Liver (tissue), 9 donors: ENCODE results near the gene YDJC. TPM values are rescaled to one million over a fixed set of nuclear protein-coding genes. Genes with fewer than 3 reads are reported as not detected.

ENCODE experiments used
- DNase-seq: peaks from one replicate; pipeline ENCODE4 v3.0.0-alpha.2; 2017; ENCODE audit warnings: low spot score
- H3K27ac ChIP-seq, 2 donors: one replicate each; pipeline ENCODE4 v1.7.0; 2013; ENCODE audit warnings: inconsistent platforms in 2 of 2, low read length in 2 of 2, control low read depth in 1 of 2, low read depth in 1 of 2, mild to moderate bottlenecking in 1 of 2
- H3K27me3 ChIP-seq, 4 donors: one replicate each; pipeline versions ENCODE4 v1.6.1 to v1.7.0; 2013; ENCODE audit warnings: low read length in 3 of 4, inconsistent platforms in 1 of 4, mild to moderate bottlenecking in 1 of 4, moderate library complexity in 1 of 4; ENCODE audit not compliant: control insufficient read depth in 4 of 4, insufficient read depth in 4 of 4
- H3K36me3 ChIP-seq, 4 donors: one replicate each; pipeline versions ENCODE4 v1.6.1 to v1.7.0; 2013; ENCODE audit warnings: low read length in 3 of 4, mild to moderate bottlenecking in 3 of 4, low read depth in 1 of 4, moderate library complexity in 1 of 4; ENCODE audit not compliant: control insufficient read depth in 4 of 4, insufficient read depth in 3 of 4
- H3K4me1 ChIP-seq, 4 donors: one replicate each; pipeline versions ENCODE4 v1.6.1 to v1.7.0; 2013; ENCODE audit warnings: low read length in 3 of 4, mild to moderate bottlenecking in 3 of 4, moderate library complexity in 1 of 4; ENCODE audit not compliant: control insufficient read depth in 4 of 4, insufficient read depth in 4 of 4
- H3K4me3 ChIP-seq, 3 donors: one replicate each; pipeline versions ENCODE4 v1.6.1 to v1.7.0; 2013; ENCODE audit warnings: low read length in 3 of 3, control low read depth in 1 of 3, low read depth in 1 of 3, mild to moderate bottlenecking in 1 of 3
- H3K9ac ChIP-seq, 2 donors: one replicate each; pipeline ENCODE4 v1.7.0; 2013; ENCODE audit warnings: low read length in 2 of 2, mild to moderate bottlenecking in 2 of 2, moderate library complexity in 2 of 2, control low read depth in 1 of 2, low read depth in 1 of 2
- H3K9me3 ChIP-seq, 4 donors: one replicate each; pipeline versions ENCODE4 v1.6.1 to v1.7.0; 2013; ENCODE audit warnings: low read length in 3 of 4; ENCODE audit not compliant: control insufficient read depth in 4 of 4
- EGR1 ChIP-seq, 2 donors: IDR thresholded peaks; 2 replicates each; pipeline ENCODE4 v1.6.1; 2016 to 2018; ENCODE audit warnings: antibody characterized with exemption in 2 of 2, low read depth in 2 of 2
- FOXA1 ChIP-seq: IDR thresholded peaks from 2 replicates; pipeline ENCODE4 v1.6.1; 2016; ENCODE audit warnings: antibody characterized with exemption
- FOXA2 ChIP-seq: IDR thresholded peaks from 2 replicates; pipeline ENCODE4 v1.6.1; 2016; ENCODE audit warnings: antibody characterized with exemption
- GABPA ChIP-seq, 2 donors: IDR thresholded peaks in 1 of 2; conservative IDR thresholded peaks in 1 of 2; 2 replicates each; pipeline ENCODE4 v1.6.1; 2016; ENCODE audit warnings: antibody characterized with exemption in 2 of 2, mild to moderate bottlenecking in 1 of 2, moderate library complexity in 1 of 2
- HNF4A ChIP-seq, 2 donors: conservative IDR thresholded peaks; 2 replicates each; pipeline ENCODE4 v1.6.1; 2016; ENCODE audit warnings: antibody characterized with exemption in 2 of 2, mild to moderate bottlenecking in 2 of 2
- HNF4G ChIP-seq: IDR thresholded peaks from 2 replicates; pipeline ENCODE4 v1.6.1; 2016; ENCODE audit warnings: antibody characterized with exemption
- JUND ChIP-seq, 2 donors: IDR thresholded peaks; 2 replicates each; pipeline ENCODE4 v1.6.1; 2016; ENCODE audit warnings: antibody characterized with exemption in 2 of 2
- NR2F2 ChIP-seq: IDR thresholded peaks from 2 replicates; pipeline ENCODE4 v1.6.1; 2016; ENCODE audit warnings: antibody characterized with exemption
- RAD21 ChIP-seq, 2 donors: IDR thresholded peaks; 2 replicates each; pipeline ENCODE4 v1.6.1; 2016; ENCODE audit warnings: antibody characterized with exemption in 2 of 2, mild to moderate bottlenecking in 2 of 2
- REST ChIP-seq: IDR thresholded peaks from 2 replicates; pipeline ENCODE4 v1.6.1; 2016; ENCODE audit warnings: antibody characterized with exemption, mild to moderate bottlenecking
- RXRA ChIP-seq, 2 donors: IDR thresholded peaks; 2 replicates each; pipeline ENCODE4 v1.6.1; 2017 to 2018; ENCODE audit warnings: antibody characterized with exemption in 2 of 2, mild to moderate bottlenecking in 1 of 2
- SP1 ChIP-seq: IDR thresholded peaks from 2 replicates; pipeline ENCODE4 v1.6.1; 2018; ENCODE audit warnings: antibody characterized with exemption, mild to moderate bottlenecking
- TAF1 ChIP-seq: conservative IDR thresholded peaks from 2 replicates; pipeline ENCODE4 v1.6.1; 2016; ENCODE audit warnings: antibody characterized with exemption, mild to moderate bottlenecking
- YY1 ChIP-seq: IDR thresholded peaks from 2 replicates; pipeline ENCODE4 v1.6.1; 2016; ENCODE audit warnings: antibody characterized with exemption, mild to moderate bottlenecking
- ZBTB33 ChIP-seq: IDR thresholded peaks from 2 replicates; pipeline ENCODE4 v1.6.1; 2016; ENCODE audit warnings: antibody characterized with exemption
- WGBS: extraction: QIAGEN DNeasy Blood & Tissue Kit; methylation state at CpG from one replicate; pipeline ENCODE4 v1.1.7; 2013; 5-methylcytosine and 5-hydroxymethylcytosine counted together
- polyA plus RNA-seq, 2 donors: library from polyadenylated mRNA; stranded (reverse) in 1 of 2; unstranded in 1 of 2; fragments of 200-250 nt in 1 of 2; fragments of >200 nt in 1 of 2; fragmentation: Nextera tagmentation in 1 of 2; extraction: Ambion mirVana in 1 of 2; gene quantifications; one replicate each; pipeline versions ENCODE4 v1.2.1 to v1.2.3, GENCODE V29; 2013 to 2015
- total RNA-seq, 2 donors: library from RNA; depleted of rRNA; stranded (reverse); fragments of >200 nt; gene quantifications; one replicate each; pipeline ENCODE4 v1.2.3, GENCODE V29; 2014
- TF ChIP-seq, protein P1 (sequence below): fragments of 150-350 bp; IDR thresholded peaks from 2 replicates; pipeline ENCODE4 v1.5.1; 2017; ENCODE audit warnings: improper control_type of control experiment, low read depth, low read length; ENCODE audit not compliant: missing input control
- TF ChIP-seq, protein P2 (sequence below): IDR thresholded peaks from 2 replicates; pipeline ENCODE4 v1.6.1; 2016; ENCODE audit warnings: antibody characterized with exemption
- TF ChIP-seq, protein P3 (sequence below): IDR thresholded peaks from 2 replicates; pipeline ENCODE4 v1.6.1; 2016; ENCODE audit warnings: antibody characterized with exemption
- donor health status: healthy.
- donor health status: healthy.
- donor health status: healthy.
- donor health status: healthy.
- donor health status: healthy.

The YDJC gene
- total and polyA plus RNA-seq, 4 donors: 8.0 to 18.7 (median 8.3) TPM

DNA sequence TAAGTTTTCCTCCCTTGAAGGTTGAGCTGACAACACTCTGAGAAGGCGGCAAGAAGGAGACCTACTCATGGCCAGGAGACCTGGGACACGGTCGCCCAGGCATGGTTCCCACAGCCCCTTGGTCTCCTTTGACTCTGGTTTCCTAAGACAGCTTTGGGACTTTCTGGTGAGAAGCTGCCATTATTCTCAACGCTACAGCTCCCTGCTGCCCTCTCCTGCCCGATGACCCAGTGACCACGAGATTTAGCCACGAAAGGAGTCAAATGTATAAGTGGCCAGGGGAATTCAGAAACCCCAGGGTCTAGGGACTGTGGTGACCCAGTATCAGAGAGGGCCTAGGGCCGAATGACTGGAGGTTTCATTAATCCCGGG, 11.6 kb upstream of the YDJC start:
- Histone ChIP-seq H3K36me3 (peaks cover 0 to 8% (median under 1%) of the 10 kb centered on the region in 4 donors), H3K9ac (peak overlapping the region in 1 of 2 donors; percentile 45), H3K27ac (peak overlapping the region; percentile 6 to 32), H3K9me3 (no peaks in the 10 kb centered on the region), H3K4me3 (peak overlapping the region; percentile 61 to 81 (median 67)), H3K27me3 (no peaks in the 10 kb centered on the region), H3K4me1 (peaks cover 8 to 22% (median 14%) of the 10 kb centered on the region in 4 donors)
- TF ChIP-seq, protein P1, sequence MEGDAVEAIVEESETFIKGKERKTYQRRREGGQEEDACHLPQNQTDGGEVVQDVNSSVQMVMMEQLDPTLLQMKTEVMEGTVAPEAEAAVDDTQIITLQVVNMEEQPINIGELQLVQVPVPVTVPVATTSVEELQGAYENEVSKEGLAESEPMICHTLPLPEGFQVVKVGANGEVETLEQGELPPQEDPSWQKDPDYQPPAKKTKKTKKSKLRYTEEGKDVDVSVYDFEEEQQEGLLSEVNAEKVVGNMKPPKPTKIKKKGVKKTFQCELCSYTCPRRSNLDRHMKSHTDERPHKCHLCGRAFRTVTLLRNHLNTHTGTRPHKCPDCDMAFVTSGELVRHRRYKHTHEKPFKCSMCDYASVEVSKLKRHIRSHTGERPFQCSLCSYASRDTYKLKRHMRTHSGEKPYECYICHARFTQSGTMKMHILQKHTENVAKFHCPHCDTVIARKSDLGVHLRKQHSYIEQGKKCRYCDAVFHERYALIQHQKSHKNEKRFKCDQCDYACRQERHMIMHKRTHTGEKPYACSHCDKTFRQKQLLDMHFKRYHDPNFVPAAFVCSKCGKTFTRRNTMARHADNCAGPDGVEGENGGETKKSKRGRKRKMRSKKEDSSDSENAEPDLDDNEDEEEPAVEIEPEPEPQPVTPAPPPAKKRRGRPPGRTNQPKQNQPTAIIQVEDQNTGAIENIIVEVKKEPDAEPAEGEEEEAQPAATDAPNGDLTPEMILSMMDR: peak; percentile 29
- TF ChIP-seq RAD21 (IDR thresholded peaks at IDR 0.05) (peak; percentile 67), GABPA (IDR thresholded peaks at IDR 0.05 in 1 of 2, conservative IDR thresholded peaks at IDR 0.05 in 1 of 2) (no peak), YY1 (peak; percentile 63), HNF4A (conservative IDR thresholded peaks at IDR 0.05) (peak in 1 of 2 donors; percentile 21), FOXA1 (no peak), FOXA2 (no peak)
- 8% methylated on average over 9 of the region's 9 CpGs for WGBS
- DNase-seq: peak; percentile 54

- H3K36me3 ChIP-seq: peaks cover 0 to 5% (median under 1%) of the 10 kb centered on the region in 4 donors
- no peaks in the 10 kb centered on the region for H3K9me3 ChIP-seq
- DNase-seq: no peak
- H3K27ac ChIP-seq: no peak overlapping the region
- WGBS: 89% methylated on average over 5 of the region's 5 CpGs
- no peaks in the 10 kb centered on the region for H3K27me3 ChIP-seq
- H3K9ac ChIP-seq: no peak overlapping the region
- H3K4me1 ChIP-seq: peaks cover 8 to 22% (median 14%) of the 10 kb centered on the region in 4 donors
- no peak overlapping the region for H3K4me3 ChIP-seq
- TF ChIP-seq JUND (IDR thresholded peaks at IDR 0.05) (no peak), RXRA (IDR thresholded peaks at IDR 0.05) (no peak), HNF4A (conservative IDR thresholded peaks at IDR 0.05) (no peak), NR2F2 (no peak), FOXA2 (no peak), REST (no peak), FOXA1 (no peak), EGR1 (IDR thresholded peaks at IDR 0.05; ENCODE audit: low read depth in 2 of 2) (no peak), ZBTB33 (no peak), HNF4G (no peak), RAD21 (IDR thresholded peaks at IDR 0.05) (no peak), TAF1 (no peak), SP1 (no peak), GABPA (IDR thresholded peaks at IDR 0.05 in 1 of 2, conservative IDR thresholded peaks at IDR 0.05 in 1 of 2) (no peak), YY1 (no peak)
- TF ChIP-seq, protein P2, sequence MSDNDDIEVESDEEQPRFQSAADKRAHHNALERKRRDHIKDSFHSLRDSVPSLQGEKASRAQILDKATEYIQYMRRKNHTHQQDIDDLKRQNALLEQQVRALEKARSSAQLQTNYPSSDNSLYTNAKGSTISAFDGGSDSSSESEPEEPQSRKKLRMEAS: no peak
- TF ChIP-seq, protein P1: no peak
- TF ChIP-seq, protein P3, sequence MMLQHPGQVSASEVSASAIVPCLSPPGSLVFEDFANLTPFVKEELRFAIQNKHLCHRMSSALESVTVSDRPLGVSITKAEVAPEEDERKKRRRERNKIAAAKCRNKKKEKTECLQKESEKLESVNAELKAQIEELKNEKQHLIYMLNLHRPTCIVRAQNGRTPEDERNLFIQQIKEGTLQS: no peak
Measured at GRCh38 chr22:21640810-21641209, 11.0 kb upstream of the YDJC start.
